GM12875 (cell line): ENCODE measurements around the gene FGFR3.

Source experiments
- H3K4me3 ChIP-seq: one replicate; pipeline ENCODE4 v1.5.1; 2011; ENCODE audit warnings: low read depth, low read length, control low read depth
- TF ChIP-seq, protein P1 (sequence below): IDR thresholded peaks from 2 replicates; pipeline ENCODE4 v1.5.1; 2011; ENCODE audit warnings: low read depth, mild to moderate bottlenecking, control low read depth, inconsistent platforms, low read length, moderate library complexity, borderline replicate concordance; ENCODE audit not compliant: insufficient read depth

FGFR3 gene

DNA sequence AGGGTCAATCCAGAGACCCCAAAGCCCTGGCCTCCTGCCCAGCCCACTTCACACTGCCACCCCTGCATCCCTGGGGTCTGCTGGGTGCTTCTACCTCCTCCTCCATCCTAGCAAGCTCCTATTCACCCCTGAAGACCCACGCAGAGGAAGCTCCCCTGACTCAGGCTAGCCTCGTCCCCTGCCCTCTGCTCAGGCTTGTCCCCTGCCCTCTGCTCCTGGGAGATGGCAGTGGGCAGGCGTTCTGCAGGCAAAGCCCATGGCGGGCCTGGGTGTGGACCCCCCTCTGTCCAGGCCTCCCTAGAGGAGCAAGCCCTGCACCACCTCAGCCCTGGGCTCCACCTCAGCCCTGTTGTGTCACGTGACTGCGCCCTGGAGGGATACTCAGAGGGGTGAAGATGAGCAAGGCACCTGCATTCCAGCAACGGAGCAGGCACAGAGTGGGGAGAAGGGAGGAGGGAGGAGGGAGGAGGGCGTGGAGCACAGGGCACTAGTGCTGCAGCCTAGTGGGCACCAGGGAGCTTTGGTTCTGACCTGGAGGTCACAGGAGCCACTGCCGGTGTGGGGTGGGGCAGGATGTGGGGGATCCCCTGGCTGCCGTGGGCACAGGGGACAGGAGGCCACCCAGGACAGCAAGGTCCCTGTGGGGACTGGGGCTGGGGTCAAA, 27.6 kb upstream of the FGFR3 start:
- no peak overlapping the region for H3K4me3 ChIP-seq
- TF ChIP-seq, protein P1, sequence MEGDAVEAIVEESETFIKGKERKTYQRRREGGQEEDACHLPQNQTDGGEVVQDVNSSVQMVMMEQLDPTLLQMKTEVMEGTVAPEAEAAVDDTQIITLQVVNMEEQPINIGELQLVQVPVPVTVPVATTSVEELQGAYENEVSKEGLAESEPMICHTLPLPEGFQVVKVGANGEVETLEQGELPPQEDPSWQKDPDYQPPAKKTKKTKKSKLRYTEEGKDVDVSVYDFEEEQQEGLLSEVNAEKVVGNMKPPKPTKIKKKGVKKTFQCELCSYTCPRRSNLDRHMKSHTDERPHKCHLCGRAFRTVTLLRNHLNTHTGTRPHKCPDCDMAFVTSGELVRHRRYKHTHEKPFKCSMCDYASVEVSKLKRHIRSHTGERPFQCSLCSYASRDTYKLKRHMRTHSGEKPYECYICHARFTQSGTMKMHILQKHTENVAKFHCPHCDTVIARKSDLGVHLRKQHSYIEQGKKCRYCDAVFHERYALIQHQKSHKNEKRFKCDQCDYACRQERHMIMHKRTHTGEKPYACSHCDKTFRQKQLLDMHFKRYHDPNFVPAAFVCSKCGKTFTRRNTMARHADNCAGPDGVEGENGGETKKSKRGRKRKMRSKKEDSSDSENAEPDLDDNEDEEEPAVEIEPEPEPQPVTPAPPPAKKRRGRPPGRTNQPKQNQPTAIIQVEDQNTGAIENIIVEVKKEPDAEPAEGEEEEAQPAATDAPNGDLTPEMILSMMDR = no peak

DNA sequence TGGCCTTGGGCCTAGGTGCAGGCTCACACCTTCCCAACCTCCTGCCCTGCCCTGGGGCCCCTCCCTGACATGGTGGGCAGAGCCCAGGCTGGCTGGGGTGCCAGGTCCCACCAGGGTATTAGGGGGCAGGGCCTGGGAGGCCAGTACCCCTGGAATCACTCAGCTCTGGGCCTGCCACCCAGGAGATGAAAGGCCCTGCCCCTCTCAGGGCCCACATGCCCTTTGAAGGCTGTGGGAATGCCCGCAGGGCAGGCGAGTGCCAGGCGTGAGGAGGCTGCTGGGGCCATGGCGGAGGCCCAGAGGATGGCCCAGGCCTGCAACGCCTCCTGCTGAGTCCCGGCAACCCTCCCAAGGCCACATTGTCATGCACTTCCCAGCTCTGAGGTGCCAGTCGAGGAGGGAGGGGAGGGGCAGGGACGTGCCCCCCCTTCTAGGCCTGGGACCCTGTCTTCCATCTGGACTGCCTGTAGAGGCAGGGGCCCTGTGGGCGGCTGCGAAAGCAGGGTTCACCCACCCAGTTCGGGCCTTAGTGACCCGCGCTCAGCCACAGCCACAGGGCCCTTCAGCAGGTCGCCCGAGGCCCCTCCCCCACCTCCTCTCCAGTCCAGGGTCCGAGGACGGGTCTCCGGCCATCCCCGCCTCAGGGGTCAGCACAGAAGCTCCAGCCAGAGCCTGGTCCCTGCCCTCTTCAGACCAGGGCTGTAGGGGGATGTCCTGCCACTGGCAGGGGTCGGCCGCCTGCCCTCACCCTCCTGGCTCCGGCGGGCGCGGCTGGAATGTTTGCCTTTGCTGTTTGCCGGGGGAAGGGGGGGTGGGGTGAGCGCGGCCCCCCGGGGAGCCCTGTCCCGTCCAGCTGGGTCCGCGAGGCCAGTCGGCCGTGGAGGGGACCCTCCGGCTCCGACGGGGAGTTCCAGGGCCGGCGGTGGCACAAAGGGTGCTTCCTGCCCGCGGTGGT, 26.7 kb upstream of the FGFR3 start:
- TF ChIP-seq, protein P1 = no peak
- H3K4me3 ChIP-seq = no peak overlapping the region

DNA sequence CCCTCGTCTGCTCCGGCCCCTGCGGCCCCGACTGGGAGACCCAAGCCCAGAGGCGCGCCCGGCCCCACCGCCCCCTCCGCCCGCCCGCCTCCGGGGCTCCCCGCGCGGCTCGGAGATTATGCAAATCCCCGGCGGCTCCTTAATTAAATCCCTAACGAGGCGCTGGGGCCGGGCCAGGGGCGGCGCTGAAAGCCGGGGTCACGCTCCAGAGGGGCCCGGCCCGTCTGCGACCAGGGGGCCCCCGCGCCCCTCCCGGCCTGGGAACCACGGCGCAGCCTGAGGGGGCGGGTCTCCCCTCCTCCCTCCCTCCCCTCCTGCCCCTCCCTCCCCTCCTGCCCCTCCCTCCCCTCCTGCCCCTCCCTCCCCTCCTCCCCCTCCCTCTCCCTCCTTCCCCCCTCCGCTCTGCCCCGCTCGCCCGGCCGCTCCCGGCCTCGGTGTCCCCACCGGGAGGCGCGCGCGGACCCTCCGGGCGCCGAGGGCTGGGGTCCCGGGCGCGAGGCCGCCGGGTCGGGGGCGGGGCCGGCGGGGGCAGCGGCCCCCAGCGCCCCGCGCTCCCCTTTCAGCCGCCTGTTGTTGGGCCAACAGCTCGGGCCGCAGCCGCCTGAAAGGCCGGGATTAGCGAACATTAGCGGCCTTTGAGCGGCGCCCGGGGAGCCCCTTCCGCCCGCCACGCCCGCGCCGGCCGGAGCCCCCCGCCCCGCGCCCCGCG, 25.9 kb upstream of the FGFR3 start:
- TF ChIP-seq, protein P1 = no peak
- H3K4me3 ChIP-seq = no peak overlapping the region

DNA sequence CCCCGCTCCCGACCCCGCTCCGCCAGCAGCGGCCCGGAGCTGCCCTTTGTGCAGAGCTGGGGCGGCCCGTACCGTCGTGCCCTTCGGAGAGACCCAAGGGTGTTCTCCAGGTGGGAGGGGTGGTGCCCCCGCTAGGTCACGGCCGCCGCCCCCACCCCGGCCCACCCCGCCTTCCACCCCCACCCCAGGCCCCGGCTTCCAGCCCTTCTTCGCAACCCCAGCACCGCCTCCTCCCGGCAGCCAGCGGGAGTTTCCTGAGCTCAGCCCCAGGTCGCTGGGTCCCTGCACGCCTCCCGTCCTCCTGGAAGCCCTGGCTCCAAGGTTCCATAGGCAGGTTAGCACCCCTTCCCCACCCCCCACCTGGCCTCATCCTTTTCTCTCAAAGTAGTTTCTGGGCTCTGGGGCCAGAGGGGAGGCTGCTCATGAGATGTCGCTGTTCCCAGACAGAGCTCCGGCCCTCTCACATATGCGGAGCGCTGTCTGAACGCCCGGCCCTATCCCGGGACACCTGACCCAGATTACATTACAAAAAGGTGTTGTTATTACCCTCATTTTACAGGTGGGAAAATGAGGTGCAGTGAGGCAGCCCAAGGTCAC, 25.2 kb upstream of the FGFR3 start:
- H3K4me3 ChIP-seq = no peak overlapping the region
- TF ChIP-seq, protein P1 = peak; percentile 44; the same call in 1 of the 2 replicates

DNA sequence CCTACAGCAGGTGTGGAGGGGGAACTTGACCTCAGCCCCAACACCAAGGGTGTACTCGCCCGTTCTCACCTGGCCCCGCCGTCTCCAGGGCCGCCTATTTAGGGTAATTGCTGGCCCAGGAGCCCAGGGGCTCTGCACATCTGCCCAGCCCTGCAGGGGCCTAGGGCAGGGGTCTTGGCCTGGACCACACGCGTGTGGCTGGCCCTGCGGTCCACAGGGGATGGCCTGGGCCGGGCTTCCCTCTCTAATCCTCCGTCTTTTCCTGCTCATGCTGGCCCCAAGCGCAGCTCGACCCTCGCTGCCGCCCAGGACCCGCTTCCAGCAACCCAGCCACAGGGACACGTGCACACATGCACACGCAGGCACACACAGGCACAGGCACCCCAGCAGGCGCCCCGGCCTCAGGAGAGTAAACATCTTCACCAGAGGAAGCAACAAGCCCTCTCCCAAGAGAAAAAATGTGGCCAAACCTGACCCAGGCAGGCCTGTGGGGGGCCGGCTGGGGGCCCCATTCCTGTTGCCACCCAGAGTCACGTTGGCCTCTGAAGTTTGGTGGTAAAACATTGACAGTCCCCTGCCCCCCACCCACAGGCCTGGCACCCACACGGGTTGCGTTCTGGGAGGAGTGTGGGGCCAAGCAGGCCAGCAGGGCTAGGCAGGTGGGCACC, 24.6 kb upstream of the FGFR3 start:
- no peak overlapping the region for H3K4me3 ChIP-seq
- TF ChIP-seq, protein P1 = no peak

DNA sequence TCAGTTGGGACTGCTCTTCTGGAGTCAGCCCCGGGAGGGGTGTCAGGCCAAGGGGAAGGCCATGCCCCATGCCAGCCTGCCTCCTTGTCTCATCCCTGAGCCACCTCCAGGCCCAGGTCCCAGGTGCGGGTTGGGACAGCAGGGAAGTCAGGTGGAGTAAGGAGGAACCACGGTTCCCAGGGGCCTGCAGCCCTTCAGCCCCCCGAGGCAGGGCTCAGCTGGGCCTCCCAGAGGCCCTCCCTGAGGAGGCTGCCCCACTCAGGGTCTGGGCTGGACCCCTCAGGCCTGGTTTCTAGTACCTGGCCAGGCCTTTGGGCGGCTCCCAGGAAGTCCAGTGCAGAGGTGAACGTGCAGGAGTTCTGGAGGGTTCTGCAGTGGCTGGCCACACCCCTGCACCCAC, 23.4 kb upstream of the FGFR3 start:
- TF ChIP-seq, protein P1 = no peak
- no peak overlapping the region for H3K4me3 ChIP-seq
